Panc1 (cell line): ENCODE measurements around the gene MMP11.

ENCODE experiments used
- POLR2AphosphoS5 ChIP-seq: IDR thresholded peaks from 2 replicates; pipeline ENCODE4 v1.6.1; 2012; ENCODE audit warnings: mild to moderate bottlenecking, low read depth, low read length, moderate library complexity
- TF ChIP-seq, protein P1 (sequence below): fragments of 450-650 bp; IDR thresholded peaks from 2 replicates; pipeline ENCODE4 v1.5.1; 2017; ENCODE audit warnings: mild to moderate bottlenecking

DNA sequence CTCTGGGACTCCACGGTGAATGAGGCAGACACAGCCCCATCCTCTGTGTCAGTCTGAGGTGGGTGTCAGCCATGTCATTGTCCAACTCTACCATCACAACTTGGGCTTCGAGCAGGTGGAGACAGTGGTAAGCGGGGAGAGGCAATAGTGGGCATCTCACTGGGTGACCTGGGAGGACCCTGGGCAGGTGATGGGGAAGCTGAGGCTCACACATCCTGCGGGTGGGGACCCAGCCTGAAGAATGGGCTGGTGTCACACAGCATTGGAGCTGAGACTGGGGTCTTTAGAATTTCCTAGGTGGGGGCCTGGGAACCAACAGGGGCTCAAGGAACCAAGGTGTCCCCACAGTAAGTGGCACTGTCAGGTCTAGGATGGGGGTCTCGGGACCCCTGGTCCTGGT lies 7.1 kb downstream of the MMP11 start:
- TF ChIP-seq, protein P1, sequence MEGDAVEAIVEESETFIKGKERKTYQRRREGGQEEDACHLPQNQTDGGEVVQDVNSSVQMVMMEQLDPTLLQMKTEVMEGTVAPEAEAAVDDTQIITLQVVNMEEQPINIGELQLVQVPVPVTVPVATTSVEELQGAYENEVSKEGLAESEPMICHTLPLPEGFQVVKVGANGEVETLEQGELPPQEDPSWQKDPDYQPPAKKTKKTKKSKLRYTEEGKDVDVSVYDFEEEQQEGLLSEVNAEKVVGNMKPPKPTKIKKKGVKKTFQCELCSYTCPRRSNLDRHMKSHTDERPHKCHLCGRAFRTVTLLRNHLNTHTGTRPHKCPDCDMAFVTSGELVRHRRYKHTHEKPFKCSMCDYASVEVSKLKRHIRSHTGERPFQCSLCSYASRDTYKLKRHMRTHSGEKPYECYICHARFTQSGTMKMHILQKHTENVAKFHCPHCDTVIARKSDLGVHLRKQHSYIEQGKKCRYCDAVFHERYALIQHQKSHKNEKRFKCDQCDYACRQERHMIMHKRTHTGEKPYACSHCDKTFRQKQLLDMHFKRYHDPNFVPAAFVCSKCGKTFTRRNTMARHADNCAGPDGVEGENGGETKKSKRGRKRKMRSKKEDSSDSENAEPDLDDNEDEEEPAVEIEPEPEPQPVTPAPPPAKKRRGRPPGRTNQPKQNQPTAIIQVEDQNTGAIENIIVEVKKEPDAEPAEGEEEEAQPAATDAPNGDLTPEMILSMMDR = no peak
- TF ChIP-seq POLR2AphosphoS5 = no peak
